ENCODE measurements around the gene CUL1. TPM values are rescaled to one million over a fixed set of nuclear protein-coding genes. Genes with fewer than 3 reads are reported as not detected.

Gene CUL1
- total RNA-seq, 1 experiment from 2014 or later: 72.3 TPM

GRCh38 chr7:148787571-148788295, 89.0 kb downstream of the CUL1 start:
- H2BK12ac ChIP-seq (ENCODE audit: insufficient read length, low read depth, low read length): no peak overlapping the region
- no peaks in the 10 kb centered on the region for H3K4me1 ChIP-seq (ENCODE audit: insufficient read depth, low read length)
- H3K4me2 ChIP-seq (ENCODE audit: insufficient read depth, insufficient read length, low read length): no peak overlapping the region
- no peak overlapping the region for H3K23ac ChIP-seq (ENCODE audit: insufficient read length, low read depth, low read length)
- H3K14ac ChIP-seq (ENCODE audit: insufficient read depth, low read length): no peak overlapping the region
- DNase-seq: no peak
- no peak overlapping the region for H3K9ac ChIP-seq (ENCODE audit: extremely low read depth, insufficient read length, low read length)
- H2AFZ ChIP-seq (ENCODE audit: low read length): no peak overlapping the region
- no peaks in the 10 kb centered on the region for H3K79me2 ChIP-seq (ENCODE audit: insufficient read depth, low read length)
- Mint-ChIP-seq H3K4me3 (no peak overlapping the region), H3K4me1 (no peaks in the 10 kb centered on the region), H3K27me3 (ENCODE audit: low read depth) (no peaks in the 10 kb centered on the region), H3K9me3 (no peaks in the 10 kb centered on the region), H3K27ac (no peak overlapping the region; a peak in 1 of 7 replicates), H3K36me3 (ENCODE audit: insufficient read depth in 1 of 3, low read depth in 3 of 3) (peaks cover 54 to 85% (median 85%) of the 10 kb centered on the region in 3 experiments; a peak in 6 of 7 replicates)
- no peaks in the 10 kb centered on the region for H4K20me1 ChIP-seq (ENCODE audit: control insufficient read depth, insufficient read depth, insufficient read length)
- no peak overlapping the region for H2BK20ac ChIP-seq (ENCODE audit: low read depth, low read length, poor library complexity, severe bottlenecking)
- no peak overlapping the region for H4K5ac ChIP-seq (ENCODE audit: insufficient read length, low read depth, low read length)
- H3K79me1 ChIP-seq (ENCODE audit: insufficient read depth, low read depth, low read length, poor library complexity, severe bottlenecking): no peaks in the 10 kb centered on the region
- H4K91ac ChIP-seq (ENCODE audit: insufficient read length, low read depth, low read length): no peak overlapping the region
- H3K9me3 ChIP-seq (ENCODE audit: control insufficient read depth, low read depth, low read length): no peaks in the 10 kb centered on the region
- no peak overlapping the region for H2BK5ac ChIP-seq (ENCODE audit: insufficient read length, low read length)
- H3K27me3 ChIP-seq (ENCODE audit: insufficient read depth, low read length): no peaks in the 10 kb centered on the region
- H4K8ac ChIP-seq (replicated peaks; ENCODE audit: insufficient read length, low read depth, low read length): no peak overlapping the region
- no peak overlapping the region for H3K27ac ChIP-seq (ENCODE audit: insufficient read length, low read depth, low read length)
- TF ChIP-seq CTCF (conservative IDR thresholded peaks at IDR 0.05): no peak
- no peak overlapping the region for H3K4ac ChIP-seq (ENCODE audit: low read depth, low read length)
- H3K18ac ChIP-seq (ENCODE audit: insufficient read length, low read depth, low read length): no peak overlapping the region
- no peak overlapping the region for H3K56ac ChIP-seq (ENCODE audit: insufficient read length, low read depth, low read length)
- no peak overlapping the region for H2BK120ac ChIP-seq (ENCODE audit: low read depth, low read length, poor library complexity, severe bottlenecking)
- no peaks in the 10 kb centered on the region for H3K23me2 ChIP-seq (ENCODE audit: insufficient read length, low read depth, low read length, poor library complexity, severe bottlenecking)
- H2BK15ac ChIP-seq (ENCODE audit: low read depth, low read length): no peak overlapping the region
- no peak overlapping the region for H3T11ph ChIP-seq (ENCODE audit: low read length)
- no peak overlapping the region for H2AK5ac ChIP-seq (ENCODE audit: insufficient read length, low read length)
- WGBS (ENCODE audit: extremely low coverage, insufficient read length, low lambda C conversion rate): no CpG with 5 or more reads among the region's 14 CpGs
